ENCODE results near the gene ATG16L2.

DNA sequence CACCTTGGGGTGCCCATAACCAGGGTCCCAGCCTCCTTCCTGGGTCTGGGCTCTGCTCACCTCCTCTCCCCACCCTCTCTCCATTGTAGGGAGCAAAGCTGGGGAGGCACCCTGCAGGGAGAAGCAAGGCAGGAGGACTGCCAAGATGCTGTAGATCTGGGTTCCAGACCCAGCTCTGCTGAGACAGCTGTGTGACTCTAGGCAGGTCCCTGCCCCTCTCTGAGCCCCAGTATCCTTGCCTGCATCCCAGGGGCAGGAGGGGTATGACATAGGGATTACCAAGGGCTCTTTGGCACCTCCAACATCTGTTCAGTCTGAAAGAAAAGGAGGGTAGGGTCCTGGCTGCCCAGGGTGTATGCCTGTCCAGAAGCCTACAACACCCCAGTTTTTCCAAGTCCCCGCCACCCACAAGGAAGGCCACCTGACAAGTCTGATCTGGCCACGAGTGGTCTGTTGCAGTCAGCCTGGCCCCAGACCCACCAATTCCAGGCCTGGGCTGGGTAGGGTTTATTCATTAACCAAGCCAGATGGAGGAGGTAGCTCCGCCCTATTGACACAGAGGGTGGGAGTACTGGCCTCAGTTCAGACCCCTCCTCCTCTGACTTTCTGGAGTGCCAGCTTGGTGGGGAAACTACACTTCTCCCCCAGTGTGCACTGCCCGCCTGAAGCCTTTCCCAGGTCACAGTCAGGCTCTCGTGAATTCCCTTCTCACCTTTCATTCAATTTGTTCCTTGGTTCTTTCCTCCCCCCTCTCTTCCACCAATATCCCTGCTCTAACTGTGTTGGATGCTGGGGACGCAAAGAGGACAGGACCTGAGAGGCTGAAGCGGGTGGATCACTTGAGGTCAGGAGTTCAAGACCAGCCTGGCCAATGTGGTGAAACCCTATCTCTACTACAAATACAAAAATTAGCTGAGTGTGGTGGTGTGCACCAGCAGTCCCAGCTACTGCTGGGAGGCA is 35.4 kb upstream of the ATG16L2 start:
- TF ChIP-seq BACH2 (CRISPR knock-in tag; IDR thresholded peaks at IDR 0.05; ENCODE audit: borderline replicate concordance), result no peak
- TF ChIP-seq, protein P1, sequence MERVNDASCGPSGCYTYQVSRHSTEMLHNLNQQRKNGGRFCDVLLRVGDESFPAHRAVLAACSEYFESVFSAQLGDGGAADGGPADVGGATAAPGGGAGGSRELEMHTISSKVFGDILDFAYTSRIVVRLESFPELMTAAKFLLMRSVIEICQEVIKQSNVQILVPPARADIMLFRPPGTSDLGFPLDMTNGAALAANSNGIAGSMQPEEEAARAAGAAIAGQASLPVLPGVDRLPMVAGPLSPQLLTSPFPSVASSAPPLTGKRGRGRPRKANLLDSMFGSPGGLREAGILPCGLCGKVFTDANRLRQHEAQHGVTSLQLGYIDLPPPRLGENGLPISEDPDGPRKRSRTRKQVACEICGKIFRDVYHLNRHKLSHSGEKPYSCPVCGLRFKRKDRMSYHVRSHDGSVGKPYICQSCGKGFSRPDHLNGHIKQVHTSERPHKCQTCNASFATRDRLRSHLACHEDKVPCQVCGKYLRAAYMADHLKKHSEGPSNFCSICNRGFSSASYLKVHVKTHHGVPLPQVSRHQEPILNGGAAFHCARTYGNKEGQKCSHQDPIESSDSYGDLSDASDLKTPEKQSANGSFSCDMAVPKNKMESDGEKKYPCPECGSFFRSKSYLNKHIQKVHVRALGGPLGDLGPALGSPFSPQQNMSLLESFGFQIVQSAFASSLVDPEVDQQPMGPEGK (CRISPR knock-in tag; IDR thresholded peaks at IDR 0.05; ENCODE audit: borderline replicate concordance), result no peak
- TF ChIP-seq, protein P2, sequence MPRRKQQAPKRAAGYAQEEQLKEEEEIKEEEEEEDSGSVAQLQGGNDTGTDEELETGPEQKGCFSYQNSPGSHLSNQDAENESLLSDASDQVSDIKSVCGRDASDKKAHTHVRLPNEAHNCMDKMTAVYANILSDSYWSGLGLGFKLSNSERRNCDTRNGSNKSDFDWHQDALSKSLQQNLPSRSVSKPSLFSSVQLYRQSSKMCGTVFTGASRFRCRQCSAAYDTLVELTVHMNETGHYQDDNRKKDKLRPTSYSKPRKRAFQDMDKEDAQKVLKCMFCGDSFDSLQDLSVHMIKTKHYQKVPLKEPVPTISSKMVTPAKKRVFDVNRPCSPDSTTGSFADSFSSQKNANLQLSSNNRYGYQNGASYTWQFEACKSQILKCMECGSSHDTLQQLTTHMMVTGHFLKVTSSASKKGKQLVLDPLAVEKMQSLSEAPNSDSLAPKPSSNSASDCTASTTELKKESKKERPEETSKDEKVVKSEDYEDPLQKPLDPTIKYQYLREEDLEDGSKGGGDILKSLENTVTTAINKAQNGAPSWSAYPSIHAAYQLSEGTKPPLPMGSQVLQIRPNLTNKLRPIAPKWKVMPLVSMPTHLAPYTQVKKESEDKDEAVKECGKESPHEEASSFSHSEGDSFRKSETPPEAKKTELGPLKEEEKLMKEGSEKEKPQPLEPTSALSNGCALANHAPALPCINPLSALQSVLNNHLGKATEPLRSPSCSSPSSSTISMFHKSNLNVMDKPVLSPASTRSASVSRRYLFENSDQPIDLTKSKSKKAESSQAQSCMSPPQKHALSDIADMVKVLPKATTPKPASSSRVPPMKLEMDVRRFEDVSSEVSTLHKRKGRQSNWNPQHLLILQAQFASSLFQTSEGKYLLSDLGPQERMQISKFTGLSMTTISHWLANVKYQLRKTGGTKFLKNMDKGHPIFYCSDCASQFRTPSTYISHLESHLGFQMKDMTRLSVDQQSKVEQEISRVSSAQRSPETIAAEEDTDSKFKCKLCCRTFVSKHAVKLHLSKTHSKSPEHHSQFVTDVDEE (CRISPR knock-in tag; IDR thresholded peaks at IDR 0.05), result no peak
